K562 (cell line): ENCODE results near the gene RAB5A. TPM values are rescaled to one million over a fixed set of nuclear protein-coding genes. Genes with fewer than 3 reads are reported as not detected.

ENCODE experiments used
- ATF3 ChIP-seq, 2 experiments: fragments of 450-650 bp in 1 of 2; sonication (generic) in 1 of 2; formaldehyde crosslinking in 1 of 2; IDR thresholded peaks in 1 of 2; conservative IDR thresholded peaks in 1 of 2; 2 replicates each; pipeline versions ENCODE4 v1.6.1 to v1.8.1; 2016 to 2023; ENCODE audit warnings: mild to moderate bottlenecking in 2 of 2, moderate library complexity in 2 of 2, inconsistent platforms in 1 of 2, missing genetic modification reagents in 1 of 2
- CBX1 ChIP-seq: sonication (generic); IDR thresholded peaks from 2 replicates; pipeline ENCODE4 v1.6.1; 2016; ENCODE audit warnings: antibody characterized with exemption, low read depth, mild to moderate bottlenecking
- COPS2 ChIP-seq: fragments of 450-650 bp; conservative IDR thresholded peaks from 2 replicates; pipeline ENCODE4 v1.6.1; 2016; ENCODE audit warnings: mild to moderate bottlenecking, moderate library complexity
- HDAC3 ChIP-seq: fragments of 450-650 bp; IDR thresholded peaks from 2 replicates; pipeline ENCODE4 v1.6.1; 2018; ENCODE audit warnings: borderline replicate concordance, mild to moderate bottlenecking, moderate library complexity; ENCODE audit not compliant: partially characterized antibody
- HDGF ChIP-seq: fragments of 450-650 bp; IDR thresholded peaks from 2 replicates; pipeline ENCODE4 v1.6.1; 2016
- HLTF ChIP-seq: fragments of 450-650 bp; IDR thresholded peaks from 2 replicates; pipeline ENCODE4 v1.6.1; 2016
- HNRNPL ChIP-seq: fragments of 200-400 bp; formaldehyde crosslinking; IDR thresholded peaks from 2 replicates; pipeline ENCODE4 v1.6.1; 2017; ENCODE audit warnings: low read depth, mild to moderate bottlenecking, low read length
- HOXB6 ChIP-seq: fragments of 250-450 bp; sonication (Bioruptor Pico); IDR thresholded peaks from 2 replicates; pipeline ENCODE4 v1.5.1; 2022; ENCODE audit warnings: mild to moderate bottlenecking, borderline replicate concordance
- LEF1 ChIP-seq: fragments of 450-650 bp; IDR thresholded peaks from 2 replicates; pipeline ENCODE4 v1.6.1; 2016; ENCODE audit warnings: mild to moderate bottlenecking
- MIER1 ChIP-seq: fragments of 450-650 bp; IDR thresholded peaks from 2 replicates; pipeline ENCODE4 v1.6.1; 2016; ENCODE audit warnings: antibody characterized with exemption, mild to moderate bottlenecking, low read depth
- MYNN ChIP-seq, 2 experiments: sonication (generic); formaldehyde crosslinking in 1 of 2; IDR thresholded peaks; 2 replicates each; pipeline versions ENCODE4 v1.5.0 to v1.6.1; 2016 to 2020; ENCODE audit warnings: antibody characterized with exemption in 1 of 2, missing genetic modification reagents in 1 of 2
- NFYB ChIP-seq: IDR thresholded peaks from 2 replicates; pipeline ENCODE4 v1.6.1; 2011; ENCODE audit warnings: mild to moderate bottlenecking, moderate library complexity; ENCODE audit not compliant: insufficient read length; ENCODE audit errors: extremely low read depth
- NUFIP1 ChIP-seq: fragments of 450-650 bp; IDR thresholded peaks from 2 replicates; pipeline ENCODE4 v1.6.1; 2018; ENCODE audit not compliant: partially characterized antibody
- SMAD2 ChIP-seq: fragments of 150-350 bp; IDR thresholded peaks from 2 replicates; pipeline ENCODE4 v1.6.1; 2014; ENCODE audit warnings: low read depth, mild to moderate bottlenecking, low read length
- SOX6 ChIP-seq: fragments of 450-650 bp; IDR thresholded peaks from 2 replicates; pipeline ENCODE4 v1.6.1; 2014; ENCODE audit warnings: mild to moderate bottlenecking
- THRAP3 ChIP-seq: fragments of 450-650 bp; IDR thresholded peaks from 2 replicates; pipeline ENCODE4 v1.6.1; 2016; ENCODE audit warnings: mild to moderate bottlenecking, inconsistent platforms, borderline replicate concordance
- ZNF175 ChIP-seq: fragments of 200-800 bp; sonication (Bioruptor generic); IDR thresholded peaks from 2 replicates; pipeline ENCODE4 v1.6.1; 2016; ENCODE audit warnings: low read depth, mild to moderate bottlenecking, missing genetic modification characterization, missing compliant biosample characterization
- ZNF445 ChIP-seq: fragments of 250-450 bp; sonication (Bioruptor Pico); IDR thresholded peaks from 2 replicates; pipeline ENCODE4 v1.4.0; 2020; ENCODE audit warnings: low read depth, mild to moderate bottlenecking, moderate library complexity
- polyA plus RNA-seq, 8 experiments: library from polyadenylated mRNA; depleted of rRNA in 4 of 8; stranded (reverse) in 5 of 8; unstranded in 3 of 8; fragments of >200 nt; fragmentation: Nextera tagmentation in 2 of 8; fragmentation: Illumina TruSeq in 1 of 8; extraction: Ambion mirVana in 2 of 8; extraction: Trizol in 1 of 8; gene quantifications; 2 replicates each; pipeline versions ENCODE4 v1.2.1 to v1.2.3, GENCODE V29; 2011 to 2014; ENCODE audit warnings: inconsistent platforms in 1 of 8, missing spikeins in 1 of 8
- total RNA-seq, 7 experiments: library from RNA; depleted of rRNA in 6 of 7; stranded (reverse); fragments of >200 nt in 6 of 7; fragmentation: Illumina TruSeq in 2 of 7; extraction: Trizol in 2 of 7; gene quantifications; 2 replicates each; pipeline versions ENCODE4 v1.2.1 to v1.2.3, GENCODE V29; 2011 to 2021; ENCODE audit warnings: low replicate concordance in 1 of 7
- TF ChIP-seq, protein P1 (sequence below): sonication (generic); formaldehyde crosslinking; IDR thresholded peaks from 2 replicates; pipeline ENCODE4 v1.8.1; 2022; ENCODE audit warnings: missing genetic modification reagents
- TF ChIP-seq, protein P2 (sequence below), 2 experiments: fragments of 150-350 bp in 1 of 2; IDR thresholded peaks; 2 replicates each; pipeline ENCODE4 v1.6.1; 2012 to 2016; ENCODE audit warnings: low read depth in 2 of 2, low read length in 2 of 2, mild to moderate bottlenecking in 1 of 2, moderate library complexity in 1 of 2
- TF ChIP-seq, protein P3 (sequence below), 2 experiments: IDR thresholded peaks; 2 replicates each; pipeline ENCODE4 v1.6.1; 2011; ENCODE audit warnings: borderline replicate concordance in 1 of 2, control low read depth in 1 of 2, low read depth in 1 of 2, low read length in 1 of 2, mild to moderate bottlenecking in 1 of 2, mixed read lengths in 1 of 2, moderate library complexity in 1 of 2; ENCODE audit not compliant: insufficient read depth in 1 of 2, insufficient read length in 1 of 2, poor library complexity in 1 of 2, severe bottlenecking in 1 of 2; ENCODE audit errors: extremely low read depth in 1 of 2

The RAB5A gene
- total and polyA plus RNA-seq, 9 of the 15 experiments (the other 6 are each of a cell fraction or from before 2014, with no cell fraction given): 28.3 to 64.2 (median 49.0) TPM

DNA sequence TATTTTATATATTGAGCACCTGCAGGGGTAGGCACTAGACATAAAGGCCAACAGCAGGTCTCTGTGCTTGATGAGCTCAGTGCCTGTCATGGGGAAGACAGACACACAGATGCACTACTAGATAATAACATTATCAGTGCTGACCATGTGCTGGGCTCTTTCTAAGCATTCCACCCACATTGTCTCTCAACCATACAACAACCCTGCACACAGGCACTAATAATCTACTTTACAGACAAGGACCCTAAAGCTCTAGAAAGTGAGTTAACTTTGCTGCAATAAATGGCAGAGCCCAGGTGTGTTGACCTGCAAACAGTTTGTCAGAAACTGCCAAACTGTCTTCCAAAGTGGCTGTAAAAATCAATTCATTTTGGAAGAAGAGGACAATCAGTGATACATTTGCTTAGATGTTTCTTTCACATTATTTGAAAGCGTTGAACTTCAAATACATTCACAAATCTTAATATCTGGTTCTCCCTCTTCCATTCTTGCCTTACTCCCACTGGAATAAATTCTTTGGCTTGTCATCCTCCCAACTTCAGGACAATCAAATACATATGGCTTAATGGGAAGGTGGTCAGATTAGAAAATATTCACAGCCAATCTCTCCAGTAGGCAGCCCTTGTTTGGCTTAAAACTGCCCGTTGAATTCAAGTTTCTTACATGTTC, 76.2 kb downstream of the RAB5A start (continued):
- TF ChIP-seq ZNF445 (CRISPR knock-in tag) (no peak), COPS2 (no peak), THRAP3 (no peak), NUFIP1 (no peak), HNRNPL (no peak), HDAC3 (peak; percentile 96), CBX1 (no peak), LEF1 (peak; percentile 99), ATF3 (IDR thresholded peaks at IDR 0.05) (peak; percentile 95), ATF3 (CRISPR knock-in tag; conservative IDR thresholded peaks at IDR 0.05) (peak; percentile 86), HOXB6 (CRISPR knock-in tag) (no peak), MYNN (IDR thresholded peaks at IDR 0.05) (peak; percentile 79), MYNN (CRISPR knock-in tag; IDR thresholded peaks at IDR 0.05) (no peak), ZNF175 (CRISPR knock-in tag) (peak; percentile 74; the same call in 1 of the 2 replicates), MIER1 (no peak), SOX6 (peak; percentile 99), HLTF (0 out of 2 replicates have a peak, but pooled peaks have one; percentile 29), SMAD2 (no peak), HDGF (no peak), NFYB (no peak)
- TF ChIP-seq, protein P1, sequence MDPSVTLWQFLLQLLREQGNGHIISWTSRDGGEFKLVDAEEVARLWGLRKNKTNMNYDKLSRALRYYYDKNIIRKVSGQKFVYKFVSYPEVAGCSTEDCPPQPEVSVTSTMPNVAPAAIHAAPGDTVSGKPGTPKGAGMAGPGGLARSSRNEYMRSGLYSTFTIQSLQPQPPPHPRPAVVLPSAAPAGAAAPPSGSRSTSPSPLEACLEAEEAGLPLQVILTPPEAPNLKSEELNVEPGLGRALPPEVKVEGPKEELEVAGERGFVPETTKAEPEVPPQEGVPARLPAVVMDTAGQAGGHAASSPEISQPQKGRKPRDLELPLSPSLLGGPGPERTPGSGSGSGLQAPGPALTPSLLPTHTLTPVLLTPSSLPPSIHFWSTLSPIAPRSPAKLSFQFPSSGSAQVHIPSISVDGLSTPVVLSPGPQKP: no peak
- TF ChIP-seq, protein P2, sequence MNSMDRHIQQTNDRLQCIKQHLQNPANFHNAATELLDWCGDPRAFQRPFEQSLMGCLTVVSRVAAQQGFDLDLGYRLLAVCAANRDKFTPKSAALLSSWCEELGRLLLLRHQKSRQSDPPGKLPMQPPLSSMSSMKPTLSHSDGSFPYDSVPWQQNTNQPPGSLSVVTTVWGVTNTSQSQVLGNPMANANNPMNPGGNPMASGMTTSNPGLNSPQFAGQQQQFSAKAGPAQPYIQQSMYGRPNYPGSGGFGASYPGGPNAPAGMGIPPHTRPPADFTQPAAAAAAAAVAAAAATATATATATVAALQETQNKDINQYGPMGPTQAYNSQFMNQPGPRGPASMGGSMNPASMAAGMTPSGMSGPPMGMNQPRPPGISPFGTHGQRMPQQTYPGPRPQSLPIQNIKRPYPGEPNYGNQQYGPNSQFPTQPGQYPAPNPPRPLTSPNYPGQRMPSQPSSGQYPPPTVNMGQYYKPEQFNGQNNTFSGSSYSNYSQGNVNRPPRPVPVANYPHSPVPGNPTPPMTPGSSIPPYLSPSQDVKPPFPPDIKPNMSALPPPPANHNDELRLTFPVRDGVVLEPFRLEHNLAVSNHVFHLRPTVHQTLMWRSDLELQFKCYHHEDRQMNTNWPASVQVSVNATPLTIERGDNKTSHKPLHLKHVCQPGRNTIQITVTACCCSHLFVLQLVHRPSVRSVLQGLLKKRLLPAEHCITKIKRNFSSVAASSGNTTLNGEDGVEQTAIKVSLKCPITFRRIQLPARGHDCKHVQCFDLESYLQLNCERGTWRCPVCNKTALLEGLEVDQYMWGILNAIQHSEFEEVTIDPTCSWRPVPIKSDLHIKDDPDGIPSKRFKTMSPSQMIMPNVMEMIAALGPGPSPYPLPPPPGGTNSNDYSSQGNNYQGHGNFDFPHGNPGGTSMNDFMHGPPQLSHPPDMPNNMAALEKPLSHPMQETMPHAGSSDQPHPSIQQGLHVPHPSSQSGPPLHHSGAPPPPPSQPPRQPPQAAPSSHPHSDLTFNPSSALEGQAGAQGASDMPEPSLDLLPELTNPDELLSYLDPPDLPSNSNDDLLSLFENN (IDR thresholded peaks at IDR 0.05; ENCODE audit: low read depth in 2 of 2, low read length in 2 of 2): peak in 1 of 2 experiments; percentile 98; a peak in 2 of 4 replicates
- TF ChIP-seq, protein P3, sequence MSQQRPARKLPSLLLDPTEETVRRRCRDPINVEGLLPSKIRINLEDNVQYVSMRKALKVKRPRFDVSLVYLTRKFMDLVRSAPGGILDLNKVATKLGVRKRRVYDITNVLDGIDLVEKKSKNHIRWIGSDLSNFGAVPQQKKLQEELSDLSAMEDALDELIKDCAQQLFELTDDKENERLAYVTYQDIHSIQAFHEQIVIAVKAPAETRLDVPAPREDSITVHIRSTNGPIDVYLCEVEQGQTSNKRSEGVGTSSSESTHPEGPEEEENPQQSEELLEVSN (IDR thresholded peaks at IDR 0.05; ENCODE audit: borderline replicate concordance in 1 of 2, extremely low read depth in 1 of 2, insufficient read depth in 1 of 2, insufficient read length in 1 of 2, low read depth in 1 of 2, low read length in 1 of 2, poor library complexity in 1 of 2, severe bottlenecking in 1 of 2): no peak
